Mucosa of stomach (tissue), 1 donor: Measurements from ENCODE around the gene COL11A2.

Experiments
- H3K27me3 ChIP-seq: one replicate; pipeline ENCODE4 v1.7.0; 2013; ENCODE audit warnings: mild to moderate bottlenecking, low read length; ENCODE audit not compliant: control insufficient read depth, insufficient read depth
- H3K36me3 ChIP-seq: one replicate; pipeline ENCODE4 v1.7.0; 2013; ENCODE audit warnings: low read length; ENCODE audit not compliant: control insufficient read depth, insufficient read depth
- H3K4me1 ChIP-seq: one replicate; pipeline ENCODE4 v1.7.0; 2013; ENCODE audit warnings: mild to moderate bottlenecking, low read length; ENCODE audit not compliant: control insufficient read depth, insufficient read depth
- H3K4me3 ChIP-seq: one replicate; pipeline ENCODE4 v1.7.0; 2013; ENCODE audit warnings: low read length
- H3K9ac ChIP-seq: one replicate; pipeline ENCODE4 v1.7.0; 2013; ENCODE audit warnings: mild to moderate bottlenecking, low read length, moderate library complexity
- H3K9me3 ChIP-seq: one replicate; pipeline ENCODE4 v1.7.0; 2013; ENCODE audit warnings: mild to moderate bottlenecking, low read length, moderate library complexity; ENCODE audit not compliant: control insufficient read depth
- donor health status: Pancreatic carcinoma.

COL11A2 gene

DNA sequence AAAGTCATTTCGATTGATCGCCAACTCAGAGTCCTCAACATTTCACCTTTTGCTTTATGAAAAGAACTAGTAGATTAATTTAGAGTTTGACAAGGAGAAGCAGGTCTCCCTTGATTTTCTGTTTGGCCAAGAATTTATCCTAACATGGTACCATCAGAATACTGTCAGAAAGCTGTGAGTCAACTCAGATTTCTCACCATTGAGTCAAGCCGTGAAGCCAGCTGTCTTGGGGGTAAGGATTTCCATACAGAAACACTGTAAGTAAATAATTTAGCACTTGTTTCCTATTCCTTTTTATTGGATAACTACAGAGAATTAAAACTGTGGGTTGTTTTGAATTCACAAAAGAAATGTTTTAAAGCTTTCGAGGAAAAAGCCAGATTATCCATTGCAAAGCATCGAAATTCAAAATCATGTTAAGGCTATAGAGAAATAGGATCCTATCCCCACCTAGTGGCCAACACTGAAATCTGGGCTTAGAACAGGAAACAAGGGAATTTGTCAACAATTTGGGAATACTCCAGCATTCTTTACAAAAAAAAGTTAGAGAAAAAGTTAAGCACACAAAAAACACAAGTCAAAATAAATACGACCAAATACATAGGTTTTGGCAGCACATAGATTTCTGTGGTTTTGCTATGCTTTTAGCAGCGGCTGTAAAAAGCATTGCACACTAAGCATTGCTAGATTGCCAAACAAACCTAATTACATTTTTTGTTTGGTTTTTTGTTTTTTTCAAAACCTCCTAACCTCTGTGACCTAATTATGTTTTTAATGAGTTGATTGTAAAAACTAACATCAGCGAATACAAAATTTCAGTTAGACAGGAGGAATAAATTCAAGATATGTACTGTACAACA is 44.2 kb downstream of the COL11A2 start:
- Histone ChIP-seq H3K4me1 (no peaks in the 10 kb centered on the region), H3K4me3 (no peak overlapping the region), H3K27me3 (peaks cover 3% of the 10 kb centered on the region), H3K9ac (no peak overlapping the region), H3K9me3 (no peaks in the 10 kb centered on the region), H3K36me3 (no peaks in the 10 kb centered on the region)

DNA sequence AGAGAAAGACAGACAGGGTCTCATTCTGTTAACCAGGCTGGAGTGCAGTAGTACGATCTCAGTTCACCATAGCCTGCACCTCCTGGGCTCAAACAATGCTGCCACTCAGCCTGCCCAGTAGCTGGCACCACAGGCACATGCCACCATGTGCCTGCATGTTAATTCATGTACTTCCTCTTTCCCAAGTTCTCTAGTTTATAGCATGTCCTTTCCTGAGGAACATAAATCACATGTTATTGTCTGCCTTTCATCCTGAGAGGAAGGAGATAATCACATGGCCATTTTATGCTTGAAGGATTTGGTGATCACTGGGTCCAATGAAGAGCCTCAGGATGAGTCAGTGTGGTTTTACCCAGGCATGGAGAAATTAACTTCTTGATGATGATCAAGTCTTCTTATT is 47.9 kb downstream of the COL11A2 start:
- Histone ChIP-seq H3K9ac (no peak overlapping the region), H3K4me1 (no peaks in the 10 kb centered on the region), H3K27me3 (peaks cover under 1% of the 10 kb centered on the region), H3K4me3 (no peak overlapping the region), H3K9me3 (no peaks in the 10 kb centered on the region), H3K36me3 (no peaks in the 10 kb centered on the region)

DNA sequence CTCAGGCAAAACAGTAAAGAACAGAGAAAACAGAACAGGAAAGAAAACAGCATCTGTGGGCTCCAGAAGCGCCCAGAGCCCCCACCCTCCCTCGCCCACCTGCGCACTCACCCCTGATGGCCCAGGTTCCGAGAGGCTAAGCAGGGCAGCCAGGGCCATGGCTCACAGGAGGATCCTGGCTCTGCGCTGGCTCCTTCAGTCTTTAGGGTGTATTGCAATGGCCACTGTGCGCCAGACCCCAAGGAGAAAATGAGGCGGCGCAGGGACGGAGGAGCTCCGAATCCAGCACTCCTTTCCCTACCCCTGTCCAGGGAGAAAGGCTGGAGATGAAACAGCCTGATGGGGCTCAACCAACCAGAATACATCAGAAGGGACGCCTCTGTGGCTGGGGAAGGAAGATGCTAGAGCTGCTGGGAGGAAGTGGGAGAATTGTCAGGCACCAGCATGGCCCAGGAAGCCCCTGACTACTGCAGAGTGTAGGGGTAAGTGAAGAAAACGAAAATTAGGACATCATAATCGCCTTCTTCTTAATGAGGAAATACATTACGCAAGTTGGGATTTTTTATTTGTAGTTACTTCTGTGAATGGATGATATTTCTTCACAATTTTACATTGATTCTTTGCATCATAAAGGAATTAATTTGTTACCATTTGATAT is 49.0 kb downstream of the COL11A2 start:
- Histone ChIP-seq H3K27me3 (no peaks in the 10 kb centered on the region), H3K4me3 (no peak overlapping the region), H3K36me3 (no peaks in the 10 kb centered on the region), H3K9ac (no peak overlapping the region), H3K9me3 (no peaks in the 10 kb centered on the region), H3K4me1 (no peaks in the 10 kb centered on the region)

DNA sequence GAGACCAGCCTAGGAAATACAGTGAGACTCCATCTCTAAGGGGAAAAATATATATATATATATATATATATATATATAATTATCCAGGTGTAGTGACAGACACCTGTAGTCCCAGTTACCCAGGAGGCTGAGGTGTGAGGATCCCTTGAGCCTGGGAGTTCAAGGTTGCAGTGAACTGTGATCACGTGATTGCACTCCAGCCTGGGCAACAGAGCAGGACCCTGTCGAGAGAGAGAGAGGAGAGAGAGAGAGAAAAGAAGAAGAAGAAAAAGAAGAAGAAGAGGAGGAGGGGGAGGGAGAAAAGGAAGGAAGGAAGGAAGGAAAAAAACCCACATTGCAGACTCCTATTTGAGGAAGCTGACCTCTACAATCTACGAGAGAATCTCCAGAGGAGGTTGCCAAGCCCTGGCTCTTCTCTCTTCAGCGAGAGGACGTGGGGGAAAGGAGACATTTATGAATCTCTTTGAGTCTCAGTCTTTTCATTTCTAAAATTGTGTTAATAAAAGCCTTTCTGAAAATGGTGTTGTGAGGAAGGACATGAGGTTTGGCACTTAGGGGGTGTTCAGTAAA is 49.7 kb downstream of the COL11A2 start:
- Histone ChIP-seq H3K9ac (no peak overlapping the region), H3K9me3 (no peaks in the 10 kb centered on the region), H3K36me3 (no peaks in the 10 kb centered on the region), H3K4me1 (no peaks in the 10 kb centered on the region), H3K4me3 (no peak overlapping the region), H3K27me3 (no peaks in the 10 kb centered on the region)

DNA sequence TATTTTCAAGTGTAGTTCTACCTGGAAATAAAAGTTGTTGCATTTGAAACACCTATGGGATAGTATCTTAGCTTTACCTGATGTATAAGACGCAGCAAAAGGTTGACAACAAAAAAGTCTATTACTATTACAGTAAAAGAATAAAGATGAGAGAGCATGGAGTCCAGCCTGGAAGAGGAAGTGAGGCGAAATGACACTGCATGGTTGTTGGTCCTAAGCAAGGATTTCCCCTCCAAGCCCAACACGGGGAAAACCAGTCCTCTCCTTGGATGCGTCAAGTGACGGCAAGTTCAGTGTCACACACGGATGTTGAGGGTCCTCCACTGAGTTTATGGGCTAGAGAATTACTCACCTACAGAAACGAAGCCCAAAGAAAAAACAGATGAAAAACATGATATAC is 51.7 kb downstream of the COL11A2 start:
- Histone ChIP-seq H3K4me1 (no peaks in the 10 kb centered on the region), H3K9ac (no peak overlapping the region), H3K27me3 (no peaks in the 10 kb centered on the region), H3K36me3 (no peaks in the 10 kb centered on the region), H3K4me3 (no peak overlapping the region), H3K9me3 (no peaks in the 10 kb centered on the region)

DNA sequence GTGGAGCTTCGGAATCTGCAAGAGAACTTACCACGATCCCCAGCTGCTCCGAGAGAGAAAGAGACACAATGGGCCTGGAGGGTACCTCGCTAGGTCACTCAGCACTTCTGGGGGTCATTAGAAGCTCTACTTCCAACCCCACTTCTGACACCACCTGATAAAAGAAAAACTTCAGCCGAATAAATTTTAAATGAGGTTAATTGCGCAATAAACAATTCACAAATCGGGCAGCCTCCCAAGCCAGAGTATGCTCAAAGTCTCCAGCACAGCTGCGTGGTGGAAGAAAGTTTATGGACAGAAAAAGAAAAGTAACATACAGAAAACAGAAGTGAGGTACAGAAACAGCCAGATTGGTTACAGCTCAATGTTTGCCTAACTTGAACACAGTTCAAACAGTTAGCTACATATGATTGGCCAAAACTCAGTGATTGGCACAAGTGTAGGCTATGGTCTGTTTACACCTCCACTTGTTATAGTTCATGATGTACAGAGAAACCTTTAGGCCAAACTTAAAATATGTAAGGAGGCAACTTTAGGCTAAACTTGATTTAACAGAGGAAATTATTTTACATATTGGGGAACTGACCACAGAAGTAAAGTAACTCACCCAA is 52.6 kb downstream of the COL11A2 start:
- Histone ChIP-seq H3K9me3 (no peaks in the 10 kb centered on the region), H3K27me3 (no peaks in the 10 kb centered on the region), H3K9ac (no peak overlapping the region), H3K4me1 (no peaks in the 10 kb centered on the region), H3K4me3 (no peak overlapping the region), H3K36me3 (no peaks in the 10 kb centered on the region)

DNA sequence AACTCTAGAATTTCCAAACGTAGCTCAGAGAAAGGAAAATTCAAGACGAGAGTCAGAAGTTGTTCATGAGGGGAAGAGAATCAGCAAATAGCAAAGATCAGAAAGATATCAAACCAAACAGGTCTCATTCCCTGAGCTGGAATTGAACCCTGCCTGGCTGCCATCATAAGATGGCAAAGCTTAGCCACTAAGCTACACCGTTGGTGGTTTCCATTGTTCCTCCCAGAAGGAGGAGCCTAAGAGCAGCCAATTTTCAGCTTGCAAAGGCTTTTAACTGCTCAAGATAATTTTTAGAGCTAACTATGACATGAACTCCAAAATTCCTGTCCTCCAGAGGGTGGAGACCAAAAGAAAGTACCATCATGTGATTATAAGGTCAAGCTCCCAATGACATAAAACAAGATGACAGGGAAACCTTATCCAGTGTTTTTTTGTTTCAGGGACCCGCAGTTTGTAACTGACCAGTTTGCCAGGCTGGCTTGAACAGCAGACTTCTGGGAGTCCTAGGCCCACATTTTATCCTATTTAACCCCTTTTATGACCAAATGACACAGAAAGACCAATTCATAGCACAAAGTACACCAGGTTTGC is 55.9 kb downstream of the COL11A2 start:
- no peaks in the 10 kb centered on the region for H3K27me3 ChIP-seq
- no peaks in the 10 kb centered on the region for H3K9me3 ChIP-seq
- no peak overlapping the region for H3K9ac ChIP-seq
- H3K36me3 ChIP-seq = no peaks in the 10 kb centered on the region
- no peaks in the 10 kb centered on the region for H3K4me1 ChIP-seq
- H3K4me3 ChIP-seq = no peak overlapping the region

DNA sequence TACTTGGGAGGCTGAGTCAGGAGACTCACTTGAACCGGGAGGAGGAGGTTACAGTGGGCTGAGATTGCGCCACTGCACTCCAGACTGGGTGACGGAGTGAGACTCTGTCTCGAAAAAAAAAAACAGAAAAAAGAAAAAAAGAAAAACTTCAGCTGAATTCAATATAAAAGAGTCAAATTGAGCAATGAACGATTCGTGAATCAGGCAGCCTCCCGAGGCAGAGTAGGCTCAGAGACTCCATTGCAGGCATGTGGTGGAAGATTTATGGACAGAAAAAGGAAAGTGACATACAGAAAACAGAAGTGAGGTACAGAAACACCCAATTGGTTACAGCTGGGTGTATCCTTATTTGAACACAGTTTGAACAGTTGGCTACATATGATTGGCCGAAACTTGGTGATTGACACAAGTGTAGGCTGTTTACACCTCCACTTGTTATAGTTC is 60.2 kb downstream of the COL11A2 start:
- Histone ChIP-seq H3K27me3 (no peaks in the 10 kb centered on the region), H3K4me1 (no peaks in the 10 kb centered on the region), H3K9me3 (no peaks in the 10 kb centered on the region), H3K4me3 (no peak overlapping the region), H3K36me3 (no peaks in the 10 kb centered on the region), H3K9ac (no peak overlapping the region)

DNA sequence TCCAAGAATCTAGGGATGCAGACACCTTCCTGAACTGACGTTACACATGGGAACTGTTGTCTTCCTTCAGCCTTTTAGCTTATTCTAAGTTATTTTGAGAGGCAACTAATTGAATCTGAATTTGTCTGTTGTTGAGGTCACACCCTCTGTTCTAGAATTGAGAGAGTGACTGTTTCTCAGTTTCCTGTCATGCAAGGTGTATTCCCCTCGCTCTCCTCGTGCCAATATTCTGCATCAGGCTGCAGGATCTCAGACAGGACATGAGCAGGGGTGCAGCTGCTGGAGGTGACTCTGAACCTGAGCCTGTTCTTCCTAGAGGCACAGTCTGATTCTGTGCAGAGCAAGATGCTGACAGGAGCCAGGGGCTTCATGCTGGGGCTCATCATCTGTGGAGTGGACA is 63.9 kb downstream of the COL11A2 start:
- Histone ChIP-seq H3K9ac (no peak overlapping the region), H3K36me3 (no peaks in the 10 kb centered on the region), H3K4me1 (no peaks in the 10 kb centered on the region)

DNA sequence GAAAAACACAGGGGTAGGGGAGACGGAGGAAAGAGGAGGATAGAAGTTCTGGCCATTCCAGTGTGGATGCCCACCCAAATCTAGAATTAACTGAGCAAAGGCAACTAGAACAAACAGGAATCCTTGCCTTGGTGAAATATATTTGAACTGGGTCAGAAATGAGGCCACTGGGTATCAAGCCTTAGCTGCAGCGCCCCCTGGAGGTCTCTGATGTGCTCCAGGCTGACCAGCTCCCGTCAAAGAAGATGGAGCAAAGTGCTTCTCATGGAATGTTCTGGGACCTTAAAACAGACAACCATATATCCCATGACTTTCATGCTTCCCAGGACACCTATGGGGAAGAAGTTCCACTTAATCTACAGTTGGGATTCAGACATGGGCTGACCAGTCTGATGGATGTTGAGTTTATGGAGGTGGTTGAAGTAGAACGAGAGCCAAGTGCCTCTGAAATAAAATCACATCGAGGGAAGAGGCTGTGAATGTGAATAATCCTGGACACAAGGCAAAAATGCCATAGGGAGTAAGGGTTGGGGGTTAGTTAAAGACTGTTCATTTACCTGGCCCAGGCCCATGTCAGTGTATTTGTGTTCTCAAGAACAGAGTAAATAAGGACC is 66.1 kb downstream of the COL11A2 start:
- Histone ChIP-seq H3K4me1 (no peaks in the 10 kb centered on the region), H3K9me3 (no peaks in the 10 kb centered on the region), H3K36me3 (no peaks in the 10 kb centered on the region), H3K4me3 (no peak overlapping the region), H3K27me3 (peaks cover 7% of the 10 kb centered on the region), H3K9ac (no peak overlapping the region)

More for the DNA sequence above, 63.9 kb downstream of the COL11A2 start:
- H3K9me3 ChIP-seq = no peaks in the 10 kb centered on the region
- peaks cover 7% of the 10 kb centered on the region for H3K27me3 ChIP-seq
- no peak overlapping the region for H3K4me3 ChIP-seq

DNA sequence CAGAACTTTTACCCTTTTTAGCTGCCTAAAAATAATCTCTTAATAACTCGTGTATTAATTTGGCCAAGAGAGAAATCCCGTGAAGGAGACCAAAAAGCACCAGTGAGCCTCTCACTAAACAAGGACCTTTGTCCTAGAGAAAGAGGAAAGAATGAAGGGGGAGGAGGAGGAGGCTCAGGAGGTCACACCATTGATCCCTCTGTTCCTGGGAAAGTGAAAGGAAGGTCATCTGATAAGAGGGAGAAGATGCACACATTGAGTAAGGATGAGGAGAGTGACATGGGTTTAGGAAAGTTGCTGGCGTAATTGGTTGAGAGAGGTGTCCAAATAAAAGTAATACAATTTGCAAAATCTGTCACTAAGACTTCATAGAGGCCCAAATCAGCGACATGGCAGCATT is 67.3 kb downstream of the COL11A2 start:
- H3K36me3 ChIP-seq = no peaks in the 10 kb centered on the region
- no peak overlapping the region for H3K4me3 ChIP-seq
- H3K9ac ChIP-seq = no peak overlapping the region
- no peaks in the 10 kb centered on the region for H3K4me1 ChIP-seq
- no peaks in the 10 kb centered on the region for H3K9me3 ChIP-seq
- peaks cover 7% of the 10 kb centered on the region for H3K27me3 ChIP-seq
